Measurements from ENCODE around the gene MYOD1. TPM values are rescaled to one million over a fixed set of nuclear protein-coding genes. Genes with fewer than 3 reads are reported as not detected.

Gene MYOD1
- total and polyA plus RNA-seq, 2 of the 4 experiments (the other 2 are of a cell fraction), result not detected

DNA sequence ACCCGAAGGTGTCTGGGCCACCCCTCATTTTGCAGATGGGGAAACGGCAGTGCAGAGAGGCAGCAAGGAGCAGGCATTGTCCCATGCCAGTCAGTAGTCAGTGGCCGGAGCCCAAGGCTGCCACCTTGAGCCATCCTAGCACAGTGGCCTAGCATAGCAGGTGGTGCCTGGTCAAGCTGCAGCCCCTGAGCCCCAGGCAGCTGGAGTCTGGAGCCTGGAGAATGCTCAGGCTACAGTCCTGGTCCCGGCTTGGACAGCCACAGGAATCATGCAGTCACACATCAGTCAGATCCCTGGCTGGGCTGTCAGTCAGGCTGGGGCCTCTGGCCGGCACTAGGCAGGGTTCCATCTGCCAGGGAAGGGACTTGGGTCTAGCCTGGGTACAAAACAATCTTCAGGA is 33.8 kb downstream of the MYOD1 start:
- CTCF ChIA-PET, result no interaction called here
- no peak overlapping the region for H4K91ac ChIP-seq (ENCODE audit: insufficient read depth, low read depth, low read length)
- POLR2A ChIA-PET (ENCODE audit: unreplicated experiment), result no interaction called here
- BruUV-seq (replicated peaks), result no TSS peak
- no peak for DNase-seq
- no peak overlapping the region for H2AFZ ChIP-seq (replicated peaks; ENCODE audit: low read length, poor library complexity)
- H3K4me1 ChIP-seq (ENCODE audit: control insufficient read depth, insufficient read depth, low read length), result no peaks in the 10 kb centered on the region
- H3K14ac ChIP-seq (replicated peaks; ENCODE audit: low read depth, low read length), result no peak overlapping the region
- ATAC-seq (ENCODE audit: low read depth), result no peak
- no peak for TF ChIP-seq CEBPB (IDR thresholded peaks at IDR 0.05; ENCODE audit: low read depth, low read length)
- H3K23ac ChIP-seq (ENCODE audit: low read depth, low read length), result no peak overlapping the region
- no peak overlapping the region for H2AK9ac ChIP-seq (replicated peaks; ENCODE audit: low read depth, low read length, poor library complexity)
- H4K20me1 ChIP-seq (ENCODE audit: insufficient read depth, low read length), result no peaks in the 10 kb centered on the region
- no peak overlapping the region for H3K27ac ChIP-seq (ENCODE audit: insufficient read depth, low read length)
- intact Hi-C loops (cut with micrococcal nuclease), result no loop called here
- no peak overlapping the region for H3K18ac ChIP-seq (ENCODE audit: low read depth, low read length)
- in situ Hi-C loops (cut with MboI; ENCODE audit: low sequenced_read_pairs), result no loop called here
- no peak overlapping the region for H4K8ac ChIP-seq (ENCODE audit: low read depth in 2 of 2, low read length in 2 of 2)
- no peaks in the 10 kb centered on the region for H3K9me3 ChIP-seq (ENCODE audit: control insufficient read depth, insufficient read depth, low read length)
- H3K4ac ChIP-seq (ENCODE audit: low read depth, low read length), result no peak overlapping the region
- H3K36me3 ChIP-seq (ENCODE audit: control insufficient read depth, insufficient read depth, low read length), result no peaks in the 10 kb centered on the region
- H2BK20ac ChIP-seq (ENCODE audit: low read depth, low read length), result no peak overlapping the region
- H3K79me1 ChIP-seq (ENCODE audit: low read depth in 1 of 2, low read length in 2 of 2), result no peaks in the 10 kb centered on the region
- no peak overlapping the region for H3K9ac ChIP-seq (ENCODE audit: low read depth, low read length)
- no peaks in the 10 kb centered on the region; the same call in 1 of the 2 replicates for H3K9me1 ChIP-seq (ENCODE audit: insufficient read depth, low read length)
- no peak overlapping the region for H3K4me3 ChIP-seq (ENCODE audit: insufficient read depth, low read depth, low read length)
- peaks cover 41% of the 10 kb centered on the region for H3K27me3 ChIP-seq (ENCODE audit: control insufficient read depth, insufficient read depth, low read length)
- no peak overlapping the region for H2BK5ac ChIP-seq (ENCODE audit: low read depth, low read length, poor library complexity, severe bottlenecking)
- H2BK15ac ChIP-seq (ENCODE audit: low read depth, low read length), result no peak overlapping the region
- no peak overlapping the region for H2BK120ac ChIP-seq (ENCODE audit: low read depth, low read length)
- no peak overlapping the region for H2AK5ac ChIP-seq (ENCODE audit: low read depth, low read length)
- H4K5ac ChIP-seq (ENCODE audit: low read depth, low read length), result no peak overlapping the region
- WGBS, 2 experiments (ENCODE audit: extremely low coverage in 2 of 2, insufficient read length in 1 of 2), result 23% methylated on average over 3 of the region's 5 CpGs; no CpG with 5 or more reads in 1 of the 2 experiments
- H3K4me2 ChIP-seq (ENCODE audit: low read depth, low read length), result no peak overlapping the region
- H3K56ac ChIP-seq (ENCODE audit: extremely low read depth, insufficient read depth, low read length), result no peak overlapping the region
- dilution Hi-C loops (cut with HindIII; ENCODE audit: low sequenced_read_pairs, unreplicated experiment), result no loop called here
